ENCODE results near the gene CACNG4.

The CACNG4 gene

DNA sequence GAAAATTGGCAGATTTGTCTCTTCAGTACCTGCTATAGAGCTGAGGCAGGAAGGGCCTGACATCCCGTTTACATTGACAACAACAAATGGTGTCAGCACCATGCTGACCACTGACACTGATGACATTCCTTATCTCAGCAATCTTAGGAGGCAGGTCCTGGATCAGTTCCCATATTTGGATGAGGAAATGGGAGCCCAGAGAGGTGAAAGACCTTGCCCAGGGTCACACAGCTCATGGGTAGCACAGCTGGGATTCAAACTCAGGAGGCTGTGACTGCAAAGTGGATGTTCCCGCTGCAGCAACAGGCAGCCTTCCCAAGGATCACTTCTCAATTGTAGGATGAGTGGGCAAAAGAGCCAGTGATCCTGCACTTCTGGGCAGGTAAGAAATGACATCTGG lies 30.5 kb upstream of the CACNG4 start:
- DNase-seq (ENCODE audit: low read depth in 2 of 2), result no peak
- TF ChIP-seq, protein P1, sequence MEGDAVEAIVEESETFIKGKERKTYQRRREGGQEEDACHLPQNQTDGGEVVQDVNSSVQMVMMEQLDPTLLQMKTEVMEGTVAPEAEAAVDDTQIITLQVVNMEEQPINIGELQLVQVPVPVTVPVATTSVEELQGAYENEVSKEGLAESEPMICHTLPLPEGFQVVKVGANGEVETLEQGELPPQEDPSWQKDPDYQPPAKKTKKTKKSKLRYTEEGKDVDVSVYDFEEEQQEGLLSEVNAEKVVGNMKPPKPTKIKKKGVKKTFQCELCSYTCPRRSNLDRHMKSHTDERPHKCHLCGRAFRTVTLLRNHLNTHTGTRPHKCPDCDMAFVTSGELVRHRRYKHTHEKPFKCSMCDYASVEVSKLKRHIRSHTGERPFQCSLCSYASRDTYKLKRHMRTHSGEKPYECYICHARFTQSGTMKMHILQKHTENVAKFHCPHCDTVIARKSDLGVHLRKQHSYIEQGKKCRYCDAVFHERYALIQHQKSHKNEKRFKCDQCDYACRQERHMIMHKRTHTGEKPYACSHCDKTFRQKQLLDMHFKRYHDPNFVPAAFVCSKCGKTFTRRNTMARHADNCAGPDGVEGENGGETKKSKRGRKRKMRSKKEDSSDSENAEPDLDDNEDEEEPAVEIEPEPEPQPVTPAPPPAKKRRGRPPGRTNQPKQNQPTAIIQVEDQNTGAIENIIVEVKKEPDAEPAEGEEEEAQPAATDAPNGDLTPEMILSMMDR (IDR thresholded peaks at IDR 0.05; ENCODE audit: low read depth, low read length), result no peak
- H3K4me3 ChIP-seq (replicated peaks in 1 of 2; ENCODE audit: low read depth in 2 of 2, low read length in 2 of 2), result no peak overlapping the region

DNA sequence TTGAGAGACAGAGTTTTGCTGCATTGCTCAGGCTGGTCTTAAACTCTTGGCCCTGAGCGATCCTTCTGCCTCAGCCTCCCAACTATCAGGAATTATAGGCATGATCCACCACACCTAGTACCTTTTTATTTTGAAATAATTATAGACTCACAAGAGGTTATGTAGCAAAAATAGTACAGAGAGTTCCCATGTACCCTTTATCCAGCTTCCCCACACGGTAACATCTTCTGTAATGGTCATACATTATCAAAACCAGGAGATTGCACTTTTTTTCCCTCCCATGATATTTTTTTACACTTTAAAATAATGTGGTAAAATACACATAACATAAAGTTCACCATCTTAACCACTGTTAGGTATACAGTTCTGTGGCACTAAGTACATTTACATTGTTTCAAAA lies 28.8 kb upstream of the CACNG4 start:
- no peak for DNase-seq (ENCODE audit: low read depth in 2 of 2)
- no peak overlapping the region for H3K4me3 ChIP-seq (replicated peaks in 1 of 2; ENCODE audit: low read depth in 2 of 2, low read length in 2 of 2)
- TF ChIP-seq, protein P1 (IDR thresholded peaks at IDR 0.05; ENCODE audit: low read depth, low read length), result no peak

- TF ChIP-seq, protein P1 (IDR thresholded peaks at IDR 0.05; ENCODE audit: low read depth, low read length), result no peak
- DNase-seq (ENCODE audit: low read depth in 2 of 2), result no peak
- H3K4me3 ChIP-seq (replicated peaks in 1 of 2; ENCODE audit: low read depth in 2 of 2, low read length in 2 of 2), result no peak overlapping the region
These were observed 25.9 kb upstream of the CACNG4 start for GRCh38 chr17:66938656-66939055.

GRCh38 chr17:66939461-66940114 lies 24.9 kb upstream of the CACNG4 start:
- no peak overlapping the region for H3K4me3 ChIP-seq (replicated peaks in 1 of 2; ENCODE audit: low read depth in 2 of 2, low read length in 2 of 2)
- TF ChIP-seq, protein P1 (IDR thresholded peaks at IDR 0.05; ENCODE audit: low read depth, low read length), result no peak
- DNase-seq (ENCODE audit: low read depth in 2 of 2), result no peak

DNA sequence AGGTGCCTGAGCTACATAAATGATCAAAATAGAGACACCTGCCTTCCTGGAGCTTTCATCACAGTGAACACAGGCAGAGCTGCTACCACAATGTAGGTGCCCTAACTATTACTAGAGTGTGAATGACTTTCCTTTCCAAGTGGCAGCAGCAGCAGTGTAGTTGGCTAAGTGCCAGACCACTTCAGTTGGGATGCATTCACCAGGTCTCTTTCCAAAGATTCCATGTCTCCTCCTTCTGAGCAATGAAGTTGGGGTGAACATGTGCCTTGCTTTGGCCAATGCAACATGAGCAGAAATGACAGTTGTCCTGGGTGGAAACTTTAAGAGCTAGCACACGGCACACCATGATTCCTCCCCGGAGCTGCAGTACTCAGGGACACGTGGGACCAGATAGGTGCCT lies 23.3 kb upstream of the CACNG4 start:
- TF ChIP-seq, protein P1 (IDR thresholded peaks at IDR 0.05; ENCODE audit: low read depth, low read length), result no peak
- no peak for DNase-seq (ENCODE audit: low read depth in 2 of 2)
- H3K4me3 ChIP-seq (replicated peaks in 1 of 2; ENCODE audit: low read depth in 2 of 2, low read length in 2 of 2), result no peak overlapping the region

DNA sequence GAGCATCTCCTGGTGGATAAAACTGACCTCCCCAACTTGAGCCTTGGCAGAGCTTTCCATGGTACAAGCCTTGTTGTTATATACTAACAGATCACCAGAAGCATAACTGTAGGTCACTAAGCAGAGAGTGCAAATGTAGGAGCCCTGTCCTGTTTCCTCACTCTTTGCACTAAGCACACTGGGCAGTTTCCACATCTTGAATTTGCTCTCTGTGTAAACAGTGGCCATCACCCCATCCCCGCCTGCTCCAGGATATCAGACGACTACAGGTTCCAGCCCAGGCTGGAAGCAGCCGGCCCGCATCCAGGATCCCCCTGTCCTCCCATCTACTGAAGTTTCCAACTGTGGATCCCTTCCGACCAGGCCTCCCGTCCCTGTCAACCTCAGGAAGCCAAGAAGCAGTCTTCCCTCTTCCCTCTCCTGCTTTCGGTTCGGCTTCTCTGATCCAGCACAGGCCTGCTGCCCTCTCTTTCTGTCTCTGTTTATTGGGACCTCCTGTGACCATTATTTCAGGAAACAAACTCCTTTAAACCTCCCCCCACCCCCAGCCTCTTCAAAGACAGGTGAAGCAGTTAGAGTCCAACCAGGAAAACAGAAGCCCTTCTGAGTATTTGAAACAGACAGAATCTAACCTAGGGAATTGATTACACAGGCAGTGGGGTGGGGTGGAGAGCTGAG lies 22.6 kb upstream of the CACNG4 start:
- TF ChIP-seq, protein P1 (IDR thresholded peaks at IDR 0.05; ENCODE audit: low read depth, low read length), result no peak
- DNase-seq (ENCODE audit: low read depth in 2 of 2), result no peak

More for the DNA sequence above, 22.6 kb upstream of the CACNG4 start:
- H3K4me3 ChIP-seq (replicated peaks in 1 of 2; ENCODE audit: low read depth in 2 of 2, low read length in 2 of 2), result no peak overlapping the region

Data from cardiac fibroblast (primary cell).